Activated naive CD8-positive, alpha-beta T cell treated with anti-CD3 and anti-CD28 coated beads for 36 hours (primary cell): ENCODE measurements around the gene PTH1R. TPM values are rescaled to one million over a fixed set of nuclear protein-coding genes. Genes with fewer than 3 reads are reported as not detected.

Source experiments
- DNase-seq: peaks from one replicate; pipeline ENCODE4 v3.0.0; 2021
- H3K27ac Mint-ChIP-seq: one replicate; pipeline ENCODE4 v1.8.0; 2022; ENCODE audit warnings: mild to moderate bottlenecking, moderate library complexity, mixed read lengths
- H3K27me3 Mint-ChIP-seq: one replicate; pipeline ENCODE4 v1.8.0; 2022; ENCODE audit warnings: mild to moderate bottlenecking, mixed read lengths
- H3K36me3 Mint-ChIP-seq: one replicate; pipeline ENCODE4 v1.8.0; 2021; ENCODE audit warnings: mild to moderate bottlenecking, mixed read lengths
- H3K4me1 Mint-ChIP-seq: one replicate; pipeline ENCODE4 v1.8.0; 2021; ENCODE audit warnings: mixed read lengths
- H3K4me3 Mint-ChIP-seq: one replicate; pipeline ENCODE4 v1.8.0; 2022; ENCODE audit warnings: mild to moderate bottlenecking, moderate library complexity, mixed read lengths
- H3K9me3 Mint-ChIP-seq: one replicate; pipeline ENCODE4 v1.8.0; 2022; ENCODE audit warnings: mixed read lengths
- total RNA-seq, 2 experiments: library from RNA; stranded (reverse); gene quantifications; one replicate each; pipeline ENCODE4 v1.2.3, GENCODE V29; 2021

The PTH1R gene
- total RNA-seq = not detected

GRCh38 chr3:46877406-46878125, at the start of gene PTH1R:
PTH1R (plus strand) TSS chr3:46877721; CDS start chr3:46883560, 5,839 bp downstream.
- H3K36me3 Mint-ChIP-seq = no peaks in the 10 kb centered on the region
- DNase-seq = no peak
- H3K27me3 Mint-ChIP-seq = peaks cover 34% of the 10 kb centered on the region
- peaks cover 16% of the 10 kb centered on the region for H3K4me1 Mint-ChIP-seq
- H3K27ac Mint-ChIP-seq = no peak within 1 kb of the TSS
- H3K9me3 Mint-ChIP-seq = no peaks in the 10 kb centered on the region
- H3K4me3 Mint-ChIP-seq = no peak within 1 kb of the TSS

- H3K27me3 Mint-ChIP-seq = peaks cover 8% of the 10 kb centered on the region
- H3K4me1 Mint-ChIP-seq = peaks cover 15% of the 10 kb centered on the region
- peak overlapping the region; percentile 21 for H3K27ac Mint-ChIP-seq
- peak; percentile 71 for DNase-seq
- H3K4me3 Mint-ChIP-seq = no peak overlapping the region
- peaks cover 6% of the 10 kb centered on the region for H3K9me3 Mint-ChIP-seq
- H3K36me3 Mint-ChIP-seq = peaks cover 3% of the 10 kb centered on the region
These were observed 47.8 kb upstream of the PTH1R start for GRCh38 chr3:46829699-46830208.

DNA sequence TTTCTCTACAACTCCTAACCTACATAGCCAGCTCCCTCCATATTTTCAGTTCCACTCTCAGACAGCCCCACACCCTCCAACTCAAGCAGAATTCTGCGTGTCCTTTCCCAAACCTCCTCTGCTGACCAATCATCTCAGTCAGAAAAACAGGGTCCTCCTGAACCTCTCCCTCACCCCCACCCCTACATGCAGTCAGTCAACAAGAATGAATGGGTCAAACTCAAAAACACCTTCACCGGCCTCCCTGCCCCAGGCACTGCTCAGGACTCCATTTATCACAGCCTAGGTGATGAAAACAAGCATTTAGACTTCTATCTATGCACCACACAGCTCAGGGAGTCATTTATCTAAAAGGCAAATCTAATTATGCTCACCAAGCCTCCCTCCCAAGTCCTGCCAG, 46.7 kb upstream of the PTH1R start:
- peaks cover 15% of the 10 kb centered on the region for H3K4me1 Mint-ChIP-seq
- DNase-seq = no peak
- H3K9me3 Mint-ChIP-seq = peaks cover 6% of the 10 kb centered on the region
- peaks cover 3% of the 10 kb centered on the region for H3K36me3 Mint-ChIP-seq
- peaks cover 4% of the 10 kb centered on the region for H3K27me3 Mint-ChIP-seq
- H3K4me3 Mint-ChIP-seq = no peak overlapping the region
- H3K27ac Mint-ChIP-seq = no peak overlapping the region

- Mint-ChIP-seq H3K36me3 (peaks cover 3% of the 10 kb centered on the region), H3K9me3 (peaks cover 6% of the 10 kb centered on the region), H3K4me1 (peaks cover 15% of the 10 kb centered on the region), H3K27ac (no peak overlapping the region), H3K27me3 (peaks cover 4% of the 10 kb centered on the region), H3K4me3 (no peak overlapping the region)
- DNase-seq = no peak
These were observed 46.2 kb upstream of the PTH1R start for GRCh38 chr3:46831316-46831715.

DNA sequence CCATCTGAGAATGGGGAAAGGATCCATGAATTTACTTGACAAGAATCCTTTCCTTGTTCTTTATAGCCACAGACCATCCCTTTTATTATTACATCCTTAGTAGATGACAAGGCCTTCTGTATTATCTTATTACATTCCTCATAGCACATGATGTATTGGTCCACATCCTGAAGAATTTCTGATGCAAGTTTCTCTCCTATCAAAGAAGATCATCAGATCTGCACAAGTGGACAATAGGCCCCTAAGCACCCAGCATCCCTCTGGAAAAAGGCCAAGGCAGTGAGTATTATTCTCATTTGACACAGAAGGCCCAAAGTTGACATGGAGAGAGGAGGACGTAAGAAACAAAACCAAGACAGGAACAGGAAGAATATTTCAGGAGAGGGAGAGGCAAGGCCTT, 45.7 kb upstream of the PTH1R start:
- Mint-ChIP-seq H3K36me3 (peaks cover 3% of the 10 kb centered on the region), H3K4me3 (no peak overlapping the region), H3K9me3 (peaks cover 6% of the 10 kb centered on the region), H3K4me1 (peaks cover 15% of the 10 kb centered on the region), H3K27ac (no peak overlapping the region), H3K27me3 (no peaks in the 10 kb centered on the region)
- DNase-seq = no peak

- Mint-ChIP-seq H3K27me3 (no peaks in the 10 kb centered on the region), H3K27ac (no peak overlapping the region), H3K36me3 (peaks cover 9% of the 10 kb centered on the region), H3K4me3 (no peak overlapping the region), H3K9me3 (peaks cover 13% of the 10 kb centered on the region), H3K4me1 (peaks cover 11% of the 10 kb centered on the region)
- no peak for DNase-seq
These were observed 43.9 kb upstream of the PTH1R start for GRCh38 chr3:46833346-46834300.

- no peaks in the 10 kb centered on the region for H3K27me3 Mint-ChIP-seq
- no peak overlapping the region for H3K27ac Mint-ChIP-seq
- no peak overlapping the region for H3K4me3 Mint-ChIP-seq
- peaks cover 10% of the 10 kb centered on the region for H3K36me3 Mint-ChIP-seq
- H3K4me1 Mint-ChIP-seq = peaks cover 3% of the 10 kb centered on the region
- peaks cover 18% of the 10 kb centered on the region for H3K9me3 Mint-ChIP-seq
- DNase-seq = no peak
These were observed 42.5 kb upstream of the PTH1R start for GRCh38 chr3:46835054-46835453.

DNA sequence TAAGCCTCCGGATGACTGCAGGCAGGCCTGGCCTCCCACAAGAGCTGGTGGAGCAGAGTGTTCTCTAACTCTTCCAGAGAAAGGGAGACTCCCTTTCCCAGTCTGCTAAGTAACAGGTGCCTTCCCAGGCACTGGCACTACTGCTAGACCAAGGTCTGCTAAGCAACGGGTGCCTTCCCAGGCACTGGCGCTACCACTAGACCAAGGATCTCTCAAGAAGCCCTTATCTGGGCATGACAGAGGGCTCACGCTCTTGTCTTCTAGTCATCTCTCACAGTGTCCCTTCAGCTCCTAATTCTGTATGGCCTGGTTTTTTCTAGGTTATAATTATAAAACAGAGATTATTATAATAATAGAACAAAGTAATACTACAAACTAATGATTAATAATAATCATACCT, 42.0 kb upstream of the PTH1R start:
- H3K4me1 Mint-ChIP-seq = no peaks in the 10 kb centered on the region
- DNase-seq = no peak
- no peaks in the 10 kb centered on the region for H3K27me3 Mint-ChIP-seq
- peaks cover 10% of the 10 kb centered on the region for H3K36me3 Mint-ChIP-seq
- peaks cover 19% of the 10 kb centered on the region for H3K9me3 Mint-ChIP-seq
- H3K27ac Mint-ChIP-seq = no peak overlapping the region
- H3K4me3 Mint-ChIP-seq = no peak overlapping the region

DNA sequence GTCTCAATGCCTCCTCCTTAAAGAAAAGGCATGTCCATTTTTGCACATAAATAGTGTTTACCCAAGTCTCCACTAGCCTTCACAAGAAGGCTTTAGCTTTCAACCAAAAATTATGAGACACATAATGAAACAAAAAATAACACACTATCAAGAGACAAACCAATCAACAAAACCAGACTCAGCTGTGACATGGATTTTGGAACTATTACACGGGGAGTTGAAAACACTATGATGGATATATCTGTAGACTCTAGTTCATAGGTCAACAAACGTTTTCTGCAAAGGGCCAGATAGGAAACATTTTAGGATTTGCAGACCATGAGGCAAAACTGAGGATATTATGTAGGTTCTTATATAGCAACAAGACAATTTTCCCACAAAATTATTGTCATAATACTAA, 39.2 kb upstream of the PTH1R start:
- Mint-ChIP-seq H3K4me1 (no peaks in the 10 kb centered on the region), H3K36me3 (peaks cover 10% of the 10 kb centered on the region), H3K9me3 (peaks cover 38% of the 10 kb centered on the region), H3K27me3 (no peaks in the 10 kb centered on the region), H3K4me3 (no peak overlapping the region), H3K27ac (no peak overlapping the region)
- no peak for DNase-seq

GRCh38 chr3:46840491-46840890, 37.0 kb upstream of the PTH1R start:
- Mint-ChIP-seq H3K9me3 (peaks cover 39% of the 10 kb centered on the region), H3K36me3 (peaks cover 10% of the 10 kb centered on the region), H3K27ac (no peak overlapping the region), H3K4me3 (no peak overlapping the region), H3K27me3 (peaks cover 5% of the 10 kb centered on the region), H3K4me1 (no peaks in the 10 kb centered on the region)
- no peak for DNase-seq

DNA sequence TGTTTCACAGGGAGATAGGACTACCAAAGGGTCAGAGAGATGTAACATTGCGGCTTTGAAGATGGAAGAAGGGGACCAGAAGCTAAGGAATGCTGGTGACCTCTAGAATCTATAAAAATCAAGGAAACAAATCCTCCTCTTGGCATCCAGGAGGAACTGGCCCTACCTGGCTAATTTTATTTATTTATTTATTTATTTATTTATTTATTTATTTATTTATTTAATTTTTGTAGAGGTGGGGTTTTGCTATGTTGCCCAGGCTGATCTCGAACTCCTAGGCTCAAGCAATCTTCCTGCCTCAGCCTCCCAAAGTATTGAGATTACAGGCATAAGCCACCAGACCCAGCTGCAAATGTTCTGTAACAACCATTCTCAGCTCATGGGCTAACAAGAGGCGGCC, 34.0 kb upstream of the PTH1R start:
- Mint-ChIP-seq H3K36me3 (peaks cover 4% of the 10 kb centered on the region), H3K27me3 (peaks cover 5% of the 10 kb centered on the region), H3K9me3 (peaks cover 33% of the 10 kb centered on the region), H3K4me1 (no peaks in the 10 kb centered on the region), H3K4me3 (no peak overlapping the region), H3K27ac (no peak overlapping the region)
- no peak for DNase-seq

- Mint-ChIP-seq H3K27me3 (peaks cover 5% of the 10 kb centered on the region), H3K9me3 (peaks cover 26% of the 10 kb centered on the region), H3K27ac (no peak overlapping the region), H3K4me3 (no peak overlapping the region), H3K36me3 (peaks cover under 1% of the 10 kb centered on the region), H3K4me1 (no peaks in the 10 kb centered on the region)
- DNase-seq = no peak
These were observed 33.1 kb upstream of the PTH1R start for GRCh38 chr3:46844397-46844796.

DNA sequence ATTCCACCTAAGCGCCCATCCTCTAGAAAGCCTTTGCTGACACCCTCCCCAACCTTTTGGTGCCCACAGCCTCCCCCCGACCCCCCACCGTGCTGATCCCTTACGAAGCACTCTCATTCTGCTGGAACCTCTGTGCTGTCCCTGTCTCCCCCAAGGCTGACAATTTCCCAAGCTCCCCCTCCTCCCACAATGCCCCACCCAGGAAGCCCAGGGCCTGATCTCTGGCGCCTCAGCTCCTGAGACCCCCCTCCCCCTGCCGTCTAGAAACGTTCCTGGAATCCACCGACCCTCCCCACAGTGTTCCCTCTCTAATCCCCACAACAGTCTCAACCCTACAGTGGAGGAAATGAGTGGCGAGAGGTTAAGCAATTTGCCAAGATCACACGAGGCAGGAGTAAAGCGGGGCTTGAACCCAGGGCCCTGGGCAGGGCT, 32.6 kb upstream of the PTH1R start:
- DNase-seq = no peak
- Mint-ChIP-seq H3K4me3 (peak overlapping the region; percentile 74), H3K27me3 (peaks cover 5% of the 10 kb centered on the region), H3K36me3 (no peaks in the 10 kb centered on the region), H3K27ac (no peak overlapping the region), H3K9me3 (peaks cover 24% of the 10 kb centered on the region), H3K4me1 (no peaks in the 10 kb centered on the region)

GRCh38 chr3:46845397-46845859, 32.1 kb upstream of the PTH1R start:
- DNase-seq = no peak

More at GRCh38 chr3:46845397-46845859, 32.1 kb upstream of the PTH1R start:
- Mint-ChIP-seq H3K4me1 (no peaks in the 10 kb centered on the region), H3K36me3 (no peaks in the 10 kb centered on the region), H3K27ac (peak overlapping the region; percentile 73), H3K4me3 (peak overlapping the region; percentile 74), H3K27me3 (peaks cover 5% of the 10 kb centered on the region), H3K9me3 (peaks cover 20% of the 10 kb centered on the region)
